H1 (cell line): Measurements from ENCODE around the gene LIPC. TPM values are rescaled to one million over a fixed set of nuclear protein-coding genes. Genes with fewer than 3 reads are reported as not detected.

Experiments used
- CTCF ChIA-PET: fragments of 300-600 bp; sonication (Branson Sonifier 250); formaldehyde crosslinking; loops from one replicate; lab custom pipeline; 2021; ENCODE audit not compliant: partially characterized antibody; lab: Charles Lee
- POLR2A ChIA-PET: fragments of 300-600 bp; sonication (Branson Sonifier 250); formaldehyde crosslinking; loops from one replicate; lab custom pipeline; 2021; ENCODE audit warnings: inconsistent platforms; ENCODE audit not compliant: partially characterized antibody; lab: Charles Lee
- DNase-seq, 2 experiments: peaks; one replicate each; pipeline versions ENCODE4 v3.0.0 to v3.0.0-alpha.2; 2010 to 2022; ENCODE audit warnings: low spot score in 2 of 2, low read depth in 1 of 2, mixed read lengths in 1 of 2
- FAIRE-seq: peaks from 2 replicates; lab custom pipeline; 2011; peaks lifted over from hg19 to GRCh38; lab: Jason Lieb, UNC
- H2AFZ ChIP-seq: 2 replicates; pipeline ENCODE4 v1.8.1; 2012; ENCODE audit warnings: low read length, inconsistent platforms
- H2AK5ac ChIP-seq: 2 replicates; pipeline ENCODE4 v1.6.1; 2013; ENCODE audit warnings: low read depth, low read length
- H2BK120ac ChIP-seq: replicated peaks from 2 replicates; pipeline ENCODE3; 2013; ENCODE audit warnings: low read depth, low read length, inconsistent platforms
- H2BK12ac ChIP-seq: 2 replicates; pipeline ENCODE4 v1.6.1; 2013; ENCODE audit warnings: low read depth, low read length
- H2BK15ac ChIP-seq: 2 replicates; pipeline ENCODE4 v1.6.1; 2013; ENCODE audit warnings: low read length
- H2BK20ac ChIP-seq: 2 replicates; pipeline ENCODE4 v1.6.1; 2013; ENCODE audit warnings: low read length
- H2BK5ac ChIP-seq: 2 replicates; pipeline ENCODE4 v1.6.1; 2013; ENCODE audit warnings: low read depth, low read length
- H3K14ac ChIP-seq: 2 replicates; pipeline ENCODE4 v1.6.1; 2013; ENCODE audit warnings: inconsistent platforms; ENCODE audit not compliant: insufficient read length
- H3K18ac ChIP-seq: 2 replicates; pipeline ENCODE4 v1.6.1; 2013; ENCODE audit warnings: low read length; ENCODE audit errors: extremely low read depth
- H3K23ac ChIP-seq: 2 replicates; pipeline ENCODE4 v1.6.1; 2013; ENCODE audit warnings: inconsistent platforms; ENCODE audit not compliant: insufficient read length
- H3K23me2 ChIP-seq: 2 replicates; pipeline ENCODE4 v1.6.1; 2013; ENCODE audit warnings: low read depth, low read length
- H3K27ac ChIP-seq: 2 replicates; pipeline ENCODE4 v1.6.1; 2011; ENCODE audit warnings: low read depth, low read length, inconsistent platforms
- H3K27me3 ChIP-seq, 4 experiments: replicated peaks in 1 of 4; 1 replicate in 1 of 4; 2 replicates in 3 of 4; pipeline versions ENCODE4 v1.6.1 to v1.8.1; 2011 to 2013; ENCODE audit warnings: low read length in 3 of 4, mild to moderate bottlenecking in 3 of 4, inconsistent platforms in 2 of 4, mixed read lengths in 2 of 4, moderate library complexity in 1 of 4; ENCODE audit not compliant: control insufficient read depth in 3 of 4, insufficient read depth in 3 of 4; ENCODE audit errors: extremely low read depth in 1 of 4
- H3K36me3 ChIP-seq, 4 experiments: 2 replicates each; pipeline versions ENCODE4 v1.6.1 to v1.8.1; 2011 to 2013; ENCODE audit warnings: mild to moderate bottlenecking in 4 of 4, low read length in 3 of 4, moderate library complexity in 2 of 4, control low read depth in 1 of 4, inconsistent platforms in 1 of 4; ENCODE audit not compliant: insufficient read depth in 4 of 4, control insufficient read depth in 2 of 4
- H3K4ac ChIP-seq: replicated peaks from 2 replicates; pipeline ENCODE3; 2013; ENCODE audit warnings: low read length, low read depth, mixed read lengths, inconsistent platforms; ENCODE audit not compliant: insufficient read length
- H3K4me1 ChIP-seq, 4 experiments: replicated peaks in 1 of 4; 1 replicate in 1 of 4; 2 replicates in 3 of 4; pipeline versions ENCODE4 v1.6.1 to v1.8.1; 2011 to 2013; ENCODE audit warnings: low read length in 3 of 4, inconsistent platforms in 2 of 4, mixed read lengths in 1 of 4; ENCODE audit not compliant: insufficient read depth in 4 of 4, control insufficient read depth in 3 of 4
- H3K4me2 ChIP-seq, 2 experiments: 2 replicates each; pipeline versions ENCODE4 v1.6.1 to v1.8.1; 2011 to 2013; ENCODE audit warnings: low read depth in 2 of 2, low read length in 2 of 2, control low read depth in 1 of 2, inconsistent platforms in 1 of 2, mild to moderate bottlenecking in 1 of 2; ENCODE audit not compliant: insufficient read depth in 1 of 2
- H3K4me3 ChIP-seq, 4 experiments: fragments of 200-600, 300-600 bp in 1 of 4; sonication (generic), shearing (Covaris generic), sonication (Bioruptor Twin) in 1 of 4; 2 replicates each; pipeline versions ENCODE4 v1.5.1 to v1.8.1; 2011 to 2016; ENCODE audit warnings: low read length in 4 of 4, low read depth in 3 of 4, control low read depth in 2 of 4, inconsistent platforms in 2 of 4, mild to moderate bottlenecking in 2 of 4, mixed read lengths in 1 of 4, moderate library complexity in 1 of 4; ENCODE audit not compliant: insufficient read depth in 2 of 4; ENCODE audit errors: extremely low read depth in 1 of 4
- H3K56ac ChIP-seq: replicated peaks from 2 replicates; pipeline ENCODE3; 2013; ENCODE audit warnings: low read depth, mild to moderate bottlenecking, mixed read lengths, low read length, inconsistent platforms; ENCODE audit not compliant: insufficient read length
- H3K79me1 ChIP-seq: 2 replicates; pipeline ENCODE4 v1.6.1; 2013; ENCODE audit warnings: low read depth, low read length, control low read depth
- H3K79me2 ChIP-seq, 2 experiments: 2 replicates each; pipeline versions ENCODE4 v1.6.1 to v1.8.1; 2012 to 2013; ENCODE audit warnings: low read length in 2 of 2, mild to moderate bottlenecking in 2 of 2, inconsistent platforms in 1 of 2; ENCODE audit not compliant: insufficient read depth in 2 of 2, control insufficient read depth in 1 of 2
- H3K9ac ChIP-seq, 4 experiments: replicated peaks in 1 of 4; 1 replicate in 1 of 4; 2 replicates in 3 of 4; pipeline versions ENCODE4 v1.6.1 to v1.8.1; 2011 to 2013; ENCODE audit warnings: low read depth in 3 of 4, low read length in 3 of 4, control low read depth in 2 of 4, mild to moderate bottlenecking in 2 of 4, moderate library complexity in 2 of 4, inconsistent platforms in 1 of 4; ENCODE audit errors: extremely low read depth in 1 of 4
- H3K9me3 ChIP-seq, 2 experiments: 2 replicates each; pipeline versions ENCODE4 v1.6.1 to v1.8.1; 2012 to 2013; ENCODE audit warnings: mild to moderate bottlenecking in 2 of 2, moderate library complexity in 2 of 2, control low read depth in 1 of 2, inconsistent platforms in 1 of 2, low read depth in 1 of 2, low read length in 1 of 2, mixed read lengths in 1 of 2; ENCODE audit not compliant: insufficient read depth in 2 of 2
- H4K20me1 ChIP-seq, 2 experiments: replicated peaks in 1 of 2; 2 replicates each; pipeline versions ENCODE3 to v1.8.1; 2011 to 2013; ENCODE audit warnings: inconsistent platforms in 2 of 2, low read length in 2 of 2, mild to moderate bottlenecking in 1 of 2; ENCODE audit not compliant: insufficient read depth in 2 of 2, control insufficient read depth in 1 of 2
- H4K5ac ChIP-seq: 2 replicates; pipeline ENCODE4 v1.6.1; 2013; ENCODE audit warnings: low read length, low read depth, mixed read lengths, inconsistent platforms; ENCODE audit not compliant: insufficient read length
- H4K8ac ChIP-seq: 2 replicates; pipeline ENCODE4 v1.8.0; 2013; ENCODE audit warnings: mild to moderate bottlenecking, moderate library complexity, low read length, inconsistent platforms; ENCODE audit not compliant: insufficient read depth; ENCODE audit errors: extremely low read depth
- H4K91ac ChIP-seq: replicated peaks from 2 replicates; pipeline ENCODE3; 2013; ENCODE audit warnings: low read length, mixed read lengths, inconsistent platforms; ENCODE audit not compliant: insufficient read length
- BACH1 ChIP-seq: IDR thresholded peaks from 2 replicates; pipeline ENCODE4 v1.6.1; 2012; ENCODE audit warnings: low read length, improper control_type of control experiment
- CTBP2 ChIP-seq: IDR thresholded peaks from 2 replicates; pipeline ENCODE4 v1.7.0; 2011; ENCODE audit warnings: borderline replicate concordance, mild to moderate bottlenecking, moderate library complexity, mixed read lengths, low read length; ENCODE audit not compliant: insufficient read depth, insufficient read length
- GABPA ChIP-seq: IDR thresholded peaks from 2 replicates; pipeline ENCODE4 v1.6.1; 2011; ENCODE audit warnings: mild to moderate bottlenecking, low read length, moderate library complexity, borderline replicate concordance; ENCODE audit not compliant: insufficient read depth
- POLR2A ChIP-seq, 2 experiments: IDR thresholded peaks; 1 replicate in 1 of 2; 2 replicates in 1 of 2; pipeline ENCODE4 v1.6.1; 2011; ENCODE audit warnings: low read depth in 2 of 2, low read length in 2 of 2, mild to moderate bottlenecking in 2 of 2; ENCODE audit errors: control extremely low read depth in 1 of 2
- RAD21 ChIP-seq, 2 experiments: IDR thresholded peaks in 1 of 2; conservative IDR thresholded peaks in 1 of 2; 2 replicates each; pipeline ENCODE4 v1.6.1; 2011; ENCODE audit warnings: low read depth in 2 of 2, low read length in 2 of 2, improper control_type of control experiment in 1 of 2, inconsistent platforms in 1 of 2, mild to moderate bottlenecking in 1 of 2, moderate library complexity in 1 of 2
- RXRA ChIP-seq: IDR thresholded peaks from 2 replicates; pipeline ENCODE4 v1.6.1; 2011; ENCODE audit warnings: low read depth, mild to moderate bottlenecking, low read length, moderate library complexity; ENCODE audit not compliant: insufficient read depth
- SP1 ChIP-seq: IDR thresholded peaks from 2 replicates; pipeline ENCODE4 v1.6.1; 2011; ENCODE audit warnings: low read depth, low read length
- SP4 ChIP-seq: IDR thresholded peaks from 2 replicates; pipeline ENCODE4 v1.6.1; 2012; ENCODE audit warnings: low read length, inconsistent platforms
- TEAD4 ChIP-seq: IDR thresholded peaks from 2 replicates; pipeline ENCODE4 v1.6.1; 2012; ENCODE audit warnings: low read depth, low read length, inconsistent platforms, mixed read lengths
- ZNF274 ChIP-seq: IDR thresholded peaks from 2 replicates; pipeline ENCODE4 v1.7.0; 2012; ENCODE audit warnings: low read length, borderline replicate concordance; ENCODE audit errors: extremely low read depth
- WGBS, 2 experiments: shearing (Covaris generic) in 1 of 2; methylation state at CpG; one replicate each; pipeline versions ENCODE4 v1.1.6 to v1.1.7; 2013 to 2015; ENCODE audit warnings: low lambda C conversion rate in 2 of 2, mixed read lengths in 2 of 2, inconsistent platforms in 1 of 2, low coverage in 1 of 2, missing lambda C conversion rate in 1 of 2; ENCODE audit not compliant: insufficient replicate concordance in 2 of 2, insufficient coverage in 1 of 2, insufficient read length in 1 of 2; ENCODE audit errors: extremely low coverage in 1 of 2, missing lambda C conversion rate in 1 of 2; 5-methylcytosine and 5-hydroxymethylcytosine counted together
- polyA plus RNA-seq, 7 experiments: library from polyadenylated mRNA; depleted of rRNA in 3 of 7; stranded (reverse) in 5 of 7; unstranded in 2 of 7; fragments of >200 nt in 5 of 7; fragments of 200-250 nt in 2 of 7; gene quantifications; 1 replicate in 5 of 7; 2 replicates in 1 of 7; 4 replicates in 1 of 7; pipeline versions ENCODE4 v1.2.1 to v1.2.3, GENCODE V29; 2011 to 2013; ENCODE audit warnings: missing spikeins in 2 of 7, mixed read lengths in 2 of 7
- total RNA-seq: library from RNA; stranded (reverse); fragmentation: NEBNext Ultra II Directional; extraction: Animal tissue kit (Norgen Biotek cat#: 25700); gene quantifications from 2 replicates; pipeline ENCODE4 v1.2.1, GENCODE V29; 2021

The LIPC gene
- total and polyA plus RNA-seq, 2 of the 8 experiments (the other 6 are each of a cell fraction or from before 2014, with no cell fraction given) = not detected

- H3K4me3 ChIP-seq = no peak overlapping the region
- H3K27me3 ChIP-seq = no peaks in the 10 kb centered on the region
- no peaks in the 10 kb centered on the region for H4K20me1 ChIP-seq
- no peak overlapping the region for H2BK20ac ChIP-seq
- H4K8ac ChIP-seq = no peak overlapping the region; the same call in 1 of the 2 replicates
- H3K9me3 ChIP-seq = no peaks in the 10 kb centered on the region
- H3K27ac ChIP-seq = no peak overlapping the region
- no peak overlapping the region for H3K9ac ChIP-seq
- H2BK5ac ChIP-seq = no peak overlapping the region
- no peak overlapping the region for H3K18ac ChIP-seq
- H2BK12ac ChIP-seq = no peak overlapping the region
- no peak overlapping the region for H2AK5ac ChIP-seq
- H3K36me3 ChIP-seq = no peaks in the 10 kb centered on the region
- no peak for DNase-seq
- no peak overlapping the region for H4K91ac ChIP-seq
- H3K4me1 ChIP-seq = no peaks in the 10 kb centered on the region
- ChIA-PET CTCF (interaction anchor here (1.2 kb wide), 1 partner anchor 11 kb away, joined by 4 read pairs; no protein-coding TSS in a partner anchor), POLR2A (interaction anchor here (1.4 kb wide), 1 partner anchor 8 kb away, joined by 3 read pairs; no protein-coding TSS in a partner anchor)
- H3K4me2 ChIP-seq = no peak overlapping the region
- H3K14ac ChIP-seq = no peak overlapping the region
- 89% methylated on average over 17 of the region's 17 CpGs; no CpG with 5 or more reads in 1 of the 2 experiments for WGBS, 2 experiments
- H3K79me2 ChIP-seq = no peaks in the 10 kb centered on the region
- H2AFZ ChIP-seq = no peak overlapping the region
- H2BK15ac ChIP-seq = no peak overlapping the region
- no peak overlapping the region for H3K56ac ChIP-seq
- FAIRE-seq = no peak
- no peak overlapping the region for H3K23ac ChIP-seq
- H3K4ac ChIP-seq = no peak overlapping the region
- no peak overlapping the region for H2BK120ac ChIP-seq
- no peaks in the 10 kb centered on the region for H3K23me2 ChIP-seq
- H3K79me1 ChIP-seq = no peaks in the 10 kb centered on the region
- no peak overlapping the region for H4K5ac ChIP-seq
- TF ChIP-seq ZNF274 (no peak), BACH1 (no peak), CTBP2 (no peak), GABPA (no peak), TEAD4 (no peak), RXRA (no peak), POLR2A (IDR thresholded peaks at IDR 0.05; ENCODE audit: control extremely low read depth in 1 of 2, low read depth in 2 of 2, low read length in 2 of 2) (no peak), SP4 (no peak), RAD21 (IDR thresholded peaks at IDR 0.05 in 1 of 2, conservative IDR thresholded peaks at IDR 0.05 in 1 of 2; ENCODE audit: low read depth in 2 of 2, low read length in 2 of 2) (no peak), SP1 (no peak)
Measured at GRCh38 chr15:58543664-58544335, 112.0 kb downstream of the LIPC start.
